Endometrial microvascular endothelial cells (primary cell): ENCODE results near the gene C20orf96. TPM values are rescaled to one million over a fixed set of nuclear protein-coding genes. Genes with fewer than 3 reads are reported as not detected.

Source experiments
- in situ Hi-C: cut with HindIII; loops from 2 replicates; pipeline ENCODE4 v1.10.0; 2017; ENCODE audit warnings: low sequenced_read_pairs, low pct_unique_long_range_greater_than_20kb; ENCODE audit errors: inconsistent ontology term
- total RNA-seq: library from RNA; depleted of rRNA; stranded (reverse); fragments of >200 nt; gene quantifications from one replicate; pipeline ENCODE4 v1.2.3, GENCODE V29; 2015; ENCODE audit errors: inconsistent ontology term

Gene C20orf96
- total RNA-seq, 1 donor from 2014 or later, result 3.8 TPM

DNA sequence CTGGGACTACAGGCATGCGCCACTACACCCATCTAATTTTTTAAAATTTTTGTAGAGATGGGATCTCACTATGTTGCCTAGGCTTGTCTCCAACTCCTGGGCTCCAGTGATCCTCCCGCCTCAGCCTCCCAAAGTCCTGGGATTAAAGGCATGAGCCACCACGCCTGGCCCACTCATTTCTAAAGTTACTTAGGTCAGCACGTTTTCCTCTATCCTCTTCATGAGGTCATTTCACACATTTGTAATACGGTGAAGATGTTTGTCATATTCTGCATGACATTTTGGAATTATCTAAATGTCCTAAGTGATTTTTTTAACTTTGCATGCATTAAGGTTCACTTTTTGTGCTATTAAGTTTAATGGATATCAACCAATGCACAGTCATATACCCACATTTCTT lies 22.9 kb upstream of the C20orf96 start:
- in situ Hi-C loops, result no loop called here

DNA sequence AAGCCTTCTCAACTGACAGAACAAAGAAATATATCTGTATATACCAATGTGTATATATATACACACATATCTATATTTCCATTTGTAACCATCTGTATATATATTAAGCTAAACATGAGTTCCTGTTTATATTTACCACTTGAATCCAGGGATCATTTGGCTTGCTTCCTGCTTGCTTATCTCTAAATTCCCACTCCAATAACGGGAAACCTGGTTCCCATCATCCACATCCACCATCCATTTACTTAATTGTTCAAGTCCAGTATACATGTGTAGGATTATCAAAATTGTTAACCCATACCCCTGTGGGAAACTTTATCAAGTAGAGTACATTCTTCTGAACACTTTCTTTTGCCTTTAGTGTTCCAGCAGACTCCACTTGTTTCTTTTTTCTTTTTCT lies 22.3 kb upstream of the C20orf96 start:
- in situ Hi-C loops, result no loop called here

DNA sequence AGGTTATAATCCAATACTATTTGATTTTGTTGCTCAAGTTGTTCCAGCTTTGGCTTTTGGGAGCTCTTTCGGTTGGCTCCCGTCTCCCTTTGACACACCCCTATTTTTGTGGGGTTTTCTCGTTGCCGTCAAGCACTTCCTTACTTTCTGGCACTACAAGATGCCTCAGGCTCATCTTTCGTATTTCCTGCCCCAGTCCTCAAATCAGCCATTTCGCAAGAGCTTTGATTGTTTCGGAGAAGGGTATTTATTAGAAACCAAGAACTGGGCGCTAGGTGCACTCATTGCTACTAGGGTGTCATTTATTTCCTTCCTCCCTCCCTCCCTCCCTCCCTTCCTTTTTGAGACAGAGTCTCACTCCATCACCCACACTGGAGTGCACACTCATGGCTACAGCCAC lies 21.5 kb upstream of the C20orf96 start:
- in situ Hi-C loops, result no loop called here

DNA sequence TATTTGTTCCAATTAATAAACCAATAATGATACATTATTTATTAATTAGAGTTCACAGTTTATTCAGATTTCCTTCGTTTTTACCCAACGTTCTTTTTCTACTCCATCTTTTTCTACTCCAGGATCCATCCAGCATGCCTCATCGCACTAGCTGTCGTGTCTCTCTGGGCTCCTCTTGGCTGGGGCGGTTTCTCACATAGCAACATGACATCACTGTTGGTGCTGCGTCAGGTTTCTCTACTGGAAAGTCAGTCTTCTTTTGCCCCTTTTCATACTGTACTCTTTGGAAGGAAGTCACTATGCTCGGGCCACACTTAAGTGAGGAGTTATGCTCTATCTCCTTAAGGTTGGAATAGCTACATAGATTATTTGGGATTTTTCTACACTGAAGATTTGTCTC lies 21.1 kb upstream of the C20orf96 start:
- in situ Hi-C loops, result no loop called here

DNA sequence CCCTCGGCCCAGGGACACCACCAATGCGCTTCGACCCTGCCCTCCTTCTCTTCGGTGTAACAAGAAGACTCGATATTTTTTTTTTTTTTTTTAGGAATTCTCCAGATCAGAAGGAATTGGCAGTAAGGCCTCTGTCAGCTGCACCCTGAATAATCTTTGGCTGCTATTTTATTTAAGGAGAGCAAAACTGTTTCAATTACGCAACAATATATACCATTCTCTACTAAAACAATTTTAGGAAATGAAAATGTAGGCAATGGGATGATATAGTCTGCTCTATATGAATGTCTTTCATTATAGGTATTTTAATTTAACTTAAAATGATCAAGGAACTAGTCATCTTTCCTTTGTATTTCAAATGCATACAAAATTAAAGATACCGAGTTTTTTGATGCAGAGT lies 20.1 kb upstream of the C20orf96 start:
- in situ Hi-C loops, result no loop called here

DNA sequence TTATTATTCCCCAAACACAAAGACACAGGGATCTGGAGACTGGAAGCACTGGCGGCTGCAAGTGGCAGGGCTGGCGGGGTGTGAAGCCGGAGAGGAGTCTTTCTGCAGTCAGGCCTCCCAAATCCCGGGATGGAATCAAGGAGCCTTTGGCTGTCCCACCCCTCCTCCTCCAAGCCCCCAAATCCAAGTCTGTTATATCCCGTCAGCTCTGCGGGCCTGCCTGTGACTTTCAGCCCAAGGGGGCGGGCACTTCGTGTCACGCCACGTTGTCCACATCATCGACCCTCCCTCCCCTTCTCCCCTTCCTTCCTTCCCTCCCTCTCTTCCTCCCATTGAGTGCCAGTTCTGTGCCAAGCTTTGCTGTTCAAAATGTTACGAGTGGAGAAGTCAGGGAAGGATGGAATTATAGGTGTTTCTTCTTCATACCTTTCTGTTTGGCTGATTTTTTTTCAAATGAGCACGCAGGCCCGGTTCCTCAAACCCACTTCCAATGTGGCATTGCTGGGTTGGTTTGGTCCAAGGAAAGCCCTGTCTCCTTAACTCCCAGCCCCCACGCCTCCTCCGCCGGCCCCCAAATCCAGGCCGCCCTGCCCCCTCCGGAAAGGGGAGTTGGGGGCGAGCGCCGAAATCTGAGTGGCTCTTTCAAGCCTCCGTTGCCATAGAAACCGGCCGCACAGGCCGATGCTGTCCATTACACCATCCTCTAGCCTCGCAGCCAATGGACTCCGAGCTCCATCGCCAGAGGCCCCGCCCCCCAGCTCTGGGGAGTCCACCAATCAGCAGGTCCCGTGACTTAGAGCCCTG lies 19.5 kb upstream of the C20orf96 start:
- in situ Hi-C loops, result no loop called here

DNA sequence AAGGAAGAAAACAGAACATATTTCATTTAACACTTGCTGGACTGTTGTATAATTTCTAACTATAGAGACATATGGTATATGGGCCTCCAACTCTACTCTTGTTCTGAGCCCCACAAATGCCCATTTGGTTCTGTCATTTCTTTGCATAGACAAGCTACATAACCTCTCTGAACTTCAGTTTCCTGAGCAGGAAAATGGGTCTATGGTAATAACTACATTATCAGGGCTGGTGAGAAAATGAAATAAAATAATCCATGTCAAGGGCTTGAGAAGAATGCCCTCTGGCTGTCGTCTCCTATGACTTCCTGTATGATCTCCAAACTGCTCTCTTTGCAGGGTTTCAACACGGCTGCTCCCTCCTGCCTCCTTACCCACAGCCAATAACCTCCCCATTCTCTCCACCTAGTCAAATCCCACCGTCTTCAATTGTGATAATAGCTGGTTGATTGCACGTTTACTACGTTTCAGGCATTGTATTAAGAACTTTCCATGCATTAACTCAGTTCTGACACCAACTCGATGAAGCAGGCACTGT lies 18.8 kb upstream of the C20orf96 start:
- in situ Hi-C loops, result no loop called here

DNA sequence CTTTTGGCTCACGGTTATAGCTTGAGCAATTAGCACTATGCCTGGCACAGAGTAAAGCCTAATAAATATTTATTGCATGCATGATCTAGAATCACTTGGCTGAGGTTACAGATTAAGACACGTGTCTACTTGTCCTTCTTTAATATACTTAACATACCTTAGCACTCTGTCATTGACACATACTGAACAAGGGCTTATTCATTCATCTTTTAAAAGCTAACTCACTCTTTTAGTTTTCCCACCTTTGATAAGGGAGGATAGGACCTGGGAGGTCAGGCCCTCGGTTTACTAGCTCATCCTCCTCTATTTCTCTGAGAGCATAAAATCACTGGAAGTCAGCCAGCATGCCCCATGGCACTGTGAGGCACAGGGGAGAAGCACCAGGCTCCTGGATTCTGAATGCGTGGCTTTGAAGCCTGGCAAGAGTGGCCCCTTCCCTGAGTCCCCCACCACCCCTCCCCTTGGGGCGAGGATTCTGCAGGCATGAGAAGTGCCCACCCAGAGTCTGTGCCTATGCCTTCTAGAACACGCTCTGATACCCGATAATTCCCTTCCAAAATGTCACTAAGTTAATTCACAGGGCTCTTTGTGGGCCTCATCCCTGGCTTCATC lies 18.0 kb upstream of the C20orf96 start:
- in situ Hi-C loops, result no loop called here

DNA sequence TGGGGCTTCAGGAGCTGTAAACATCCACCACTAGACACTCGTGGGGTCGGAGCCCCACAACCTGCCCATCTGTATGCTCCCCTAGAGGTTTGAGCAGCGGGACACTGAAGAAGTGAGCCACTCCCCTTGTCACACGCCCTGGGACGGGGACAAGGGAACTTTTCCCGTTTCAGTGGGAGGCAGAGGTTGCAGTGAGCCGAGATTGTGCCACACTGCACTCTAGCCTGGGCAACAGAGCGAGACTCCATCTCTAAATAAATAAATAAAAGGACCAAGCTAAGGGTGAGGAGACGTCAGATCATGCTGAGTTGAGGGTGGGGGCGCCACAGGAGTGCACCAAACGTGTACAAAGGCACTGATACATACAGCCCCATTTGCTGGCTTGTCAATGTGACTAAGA lies 15.2 kb upstream of the C20orf96 start:
- in situ Hi-C loops, result no loop called here

DNA sequence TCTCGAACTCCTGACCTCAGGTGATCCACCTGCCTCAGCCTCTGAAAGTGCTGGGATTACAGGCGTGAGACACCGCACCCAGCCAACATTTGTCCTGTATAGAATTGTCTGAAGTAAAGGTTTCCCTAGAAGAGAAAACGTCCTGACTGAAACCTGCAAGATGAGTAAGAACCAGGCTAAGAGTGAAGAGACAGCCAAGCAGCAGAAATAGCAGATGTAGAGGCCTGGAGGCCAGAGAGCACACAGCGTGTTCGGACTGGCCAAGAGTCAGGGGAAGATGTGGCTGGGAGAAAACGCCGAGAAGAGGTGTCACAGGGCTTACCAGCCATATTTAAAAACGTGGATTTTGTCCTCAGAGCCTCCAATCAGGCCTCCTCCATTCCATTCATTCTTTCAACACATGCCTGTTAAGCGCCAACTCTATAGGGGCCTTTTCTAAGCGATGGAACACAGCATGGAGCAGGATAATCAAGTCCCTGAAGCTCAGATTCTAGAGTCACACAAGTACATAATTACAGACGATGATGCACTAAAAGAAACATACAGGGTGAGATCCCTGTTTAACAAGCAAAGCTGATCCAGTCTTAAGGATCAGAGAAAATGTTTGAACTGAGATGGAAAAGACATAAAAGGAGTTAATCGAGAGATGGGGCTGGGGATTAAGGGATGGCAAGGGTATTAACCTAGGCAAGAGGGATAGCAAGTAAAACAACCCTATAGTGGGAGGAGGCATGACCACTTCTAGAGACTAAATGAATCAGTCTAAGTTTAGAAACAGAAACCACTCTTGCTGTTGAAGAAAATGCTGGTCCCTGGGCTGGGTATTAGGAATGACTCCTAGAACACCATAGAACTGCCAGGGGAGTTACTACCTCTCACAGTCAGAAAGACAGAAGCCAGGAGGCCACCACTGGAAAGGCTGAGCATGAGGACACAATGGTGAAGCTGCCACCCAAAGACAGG lies 11.6 kb upstream of the C20orf96 start:
- in situ Hi-C loops, result no loop called here

DNA sequence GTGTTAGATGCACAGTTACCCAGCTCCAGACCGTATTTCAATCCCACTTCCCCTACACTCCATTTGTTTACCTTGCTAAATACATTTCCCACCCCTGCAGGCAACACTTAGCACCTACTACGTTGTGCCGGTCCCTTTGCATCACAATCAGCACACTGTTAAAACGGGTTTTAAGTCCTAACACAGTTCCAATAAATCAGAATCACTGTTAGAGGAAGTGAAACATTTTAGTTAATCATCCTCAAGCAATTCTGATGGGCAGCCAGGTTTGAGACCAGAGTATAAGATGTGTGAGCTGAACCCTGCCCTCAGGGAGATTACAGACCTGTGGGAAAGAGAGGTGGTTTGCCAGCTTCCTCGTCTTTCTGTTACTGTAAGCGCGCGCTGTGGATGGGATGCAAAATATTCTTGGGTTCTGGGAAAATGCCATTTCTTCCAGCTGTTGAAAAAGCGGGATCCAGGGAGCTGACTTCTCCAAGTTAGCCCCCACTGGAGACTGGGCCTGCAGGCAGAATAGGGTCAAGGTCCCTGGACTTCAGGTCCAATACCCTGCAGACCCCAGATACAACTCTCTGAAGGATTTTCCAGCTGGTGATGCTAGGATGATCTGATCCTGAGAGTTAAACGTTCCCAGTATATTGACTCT lies 9.9 kb upstream of the C20orf96 start:
- in situ Hi-C loops, result no loop called here

DNA sequence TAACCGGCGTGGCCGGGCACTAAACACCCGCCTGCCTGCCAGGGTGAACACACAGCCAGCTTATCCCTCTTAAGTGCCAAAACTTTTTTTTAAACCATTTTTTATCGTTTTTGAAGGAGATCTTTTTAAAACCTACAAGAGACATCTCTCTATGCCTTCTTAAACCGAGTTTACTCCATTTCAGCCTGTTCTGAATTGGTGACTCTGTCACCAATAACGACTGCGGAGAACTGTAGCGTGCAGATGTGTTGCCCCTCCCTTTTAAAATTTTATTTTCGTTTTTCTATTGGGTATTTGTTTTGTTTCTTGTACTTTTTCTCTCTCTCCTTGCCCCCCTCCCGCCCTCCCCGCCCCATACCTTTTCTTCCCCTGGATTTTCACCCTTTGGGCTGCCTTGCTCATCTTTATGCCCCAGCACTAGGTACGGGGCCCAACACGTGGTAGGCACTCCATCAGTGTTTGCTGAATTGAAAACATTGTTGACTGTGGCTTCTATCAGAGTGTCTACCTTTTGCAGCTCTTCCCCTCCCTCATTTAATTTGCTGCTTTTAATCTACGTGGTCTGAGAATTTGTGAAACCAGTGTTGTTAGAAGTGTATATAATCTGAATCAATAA lies 8.3 kb upstream of the C20orf96 start:
- in situ Hi-C loops, result no loop called here

DNA sequence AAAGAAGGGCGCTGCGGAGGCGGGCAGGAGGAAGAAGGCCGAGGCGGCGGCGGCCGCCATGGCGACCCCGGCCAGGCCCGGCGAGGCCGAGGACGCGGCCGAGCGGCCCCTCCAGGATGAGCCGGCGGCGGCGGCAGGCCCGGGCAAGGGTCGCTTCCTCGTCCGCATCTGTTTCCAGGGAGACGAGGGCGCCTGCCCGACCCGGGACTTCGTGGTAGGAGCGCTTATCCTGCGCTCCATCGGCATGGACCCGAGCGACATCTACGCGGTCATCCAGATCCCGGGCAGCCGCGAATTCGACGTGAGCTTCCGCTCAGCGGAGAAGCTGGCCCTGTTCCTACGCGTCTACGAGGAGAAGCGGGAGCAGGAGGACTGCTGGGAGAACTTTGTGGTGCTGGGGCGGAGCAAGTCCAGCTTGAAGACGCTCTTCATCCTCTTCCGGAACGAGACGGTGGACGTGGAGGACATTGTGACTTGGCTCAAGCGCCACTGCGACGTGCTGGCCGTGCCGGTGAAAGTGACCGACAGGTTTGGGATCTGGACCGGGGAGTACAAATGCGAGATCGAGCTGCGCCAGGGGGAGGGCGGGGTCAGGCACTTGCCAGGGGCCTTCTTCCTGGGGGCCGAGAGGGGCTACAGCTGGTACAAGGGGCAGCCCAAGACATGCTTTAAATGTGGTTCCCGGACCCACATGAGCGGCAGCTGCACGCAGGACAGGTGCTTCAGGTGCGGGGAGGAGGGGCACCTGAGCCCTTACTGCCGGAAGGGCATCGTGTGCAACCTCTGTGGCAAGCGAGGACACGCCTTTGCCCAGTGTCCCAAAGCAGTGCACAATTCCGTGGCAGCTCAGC lies 7.6 kb upstream of the C20orf96 start:
- in situ Hi-C loops, result no loop called here

DNA sequence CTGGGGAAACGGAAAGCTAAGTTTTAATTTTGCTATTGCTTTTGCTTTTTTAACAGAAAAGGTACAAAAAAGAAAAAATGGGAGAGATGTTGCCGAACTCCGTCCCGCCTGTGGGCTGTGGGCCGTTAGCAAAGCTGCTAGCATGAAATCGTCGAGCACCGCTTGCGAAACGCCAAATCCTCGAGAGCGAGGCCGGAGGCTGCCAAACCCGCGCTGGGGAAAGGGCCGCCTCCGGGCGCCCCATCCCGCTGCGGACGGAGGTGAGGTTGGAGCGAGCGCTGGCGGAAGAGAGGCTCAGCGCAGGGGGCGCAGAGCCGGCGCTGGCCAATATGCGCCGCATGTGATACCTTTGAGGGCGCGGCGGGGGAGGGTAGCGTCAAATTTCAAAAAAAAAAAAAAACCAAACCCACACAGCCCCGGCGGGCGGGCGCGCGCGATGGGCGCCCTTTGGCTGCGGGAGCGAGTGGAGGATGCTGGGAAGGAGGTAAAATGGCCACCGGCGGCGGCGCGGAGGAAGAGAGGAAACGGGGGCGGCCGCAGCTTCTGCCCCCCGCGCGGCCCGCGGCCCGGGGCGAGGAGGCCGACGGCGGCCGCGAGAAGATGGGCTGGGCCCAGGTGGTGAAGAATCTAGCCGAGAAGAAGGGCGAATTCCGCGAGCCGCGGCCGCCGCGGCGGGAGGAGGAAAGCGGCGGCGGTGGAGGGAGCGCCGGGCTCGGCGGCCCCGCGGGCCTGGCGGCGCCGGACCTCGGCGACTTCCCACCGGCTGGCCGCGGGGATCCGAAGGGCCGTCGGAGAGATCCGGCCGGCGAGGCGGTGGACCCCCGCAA lies 6.8 kb upstream of the C20orf96 start, which contains the start of gene ZCCHC3:
TSS of gene ZCCHC3 (plus strand) at position 473 of the 827 bp plus-strand sequence. CDS start at position 490, 17 bp downstream.
- in situ Hi-C loops, result no loop called here

DNA sequence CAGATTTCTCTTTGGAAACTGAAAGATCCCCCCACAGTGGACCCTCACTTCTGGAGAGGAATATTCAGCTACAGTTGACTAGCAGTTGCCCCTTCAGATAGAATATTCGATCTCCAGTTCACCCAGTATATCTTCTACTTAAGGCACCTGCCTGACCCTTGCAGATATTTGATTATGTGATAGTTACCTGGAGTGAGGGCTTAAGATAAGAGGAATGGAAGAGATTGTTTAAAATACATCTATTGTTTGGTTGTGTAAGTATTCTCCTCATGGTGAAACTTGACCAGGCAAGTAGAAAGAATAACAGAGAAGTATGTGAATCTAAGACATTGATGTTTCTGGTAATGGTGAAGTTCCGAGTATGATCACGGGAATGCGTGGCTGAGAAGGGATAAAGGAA lies 5.3 kb upstream of the C20orf96 start:
- in situ Hi-C loops, result no loop called here

DNA sequence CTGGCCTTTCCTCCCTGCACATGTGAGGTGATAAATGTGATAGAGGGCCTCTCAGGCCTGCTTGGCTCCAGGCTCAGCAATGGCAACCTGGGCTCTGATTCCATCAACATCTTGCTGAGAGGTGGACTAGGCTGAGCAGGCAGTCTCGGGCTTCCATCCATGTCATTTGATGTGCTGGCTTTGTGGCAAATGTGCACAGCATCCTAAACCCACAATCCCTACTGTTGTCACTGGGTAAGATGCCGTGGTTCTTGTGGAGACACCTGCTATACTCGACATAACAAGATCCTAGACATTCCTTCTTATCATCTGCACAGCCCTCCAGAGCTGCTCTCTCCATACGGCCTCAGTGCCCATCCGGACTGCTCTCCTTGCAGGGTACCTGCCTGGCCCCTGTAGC lies 4.1 kb upstream of the C20orf96 start:
- in situ Hi-C loops, result no loop called here

DNA sequence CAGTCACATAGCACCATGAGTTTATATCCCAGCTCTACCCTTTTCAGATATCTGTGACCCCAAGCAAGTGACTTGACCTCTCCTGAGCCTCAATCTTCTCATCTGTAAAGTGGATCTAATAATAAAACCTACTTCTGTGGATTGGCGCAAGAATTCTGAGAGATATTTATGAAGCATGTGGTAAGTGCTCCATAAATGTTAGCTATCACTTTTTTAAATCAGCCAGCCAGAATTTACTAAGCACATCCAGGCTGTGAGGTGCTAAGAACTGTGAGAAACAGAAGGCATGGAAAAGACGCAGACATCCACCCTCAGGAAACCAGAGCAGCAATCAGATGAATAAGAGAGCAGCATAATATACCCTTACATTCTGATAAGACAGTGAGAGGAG lies 862 bp downstream of the C20orf96 start:
- in situ Hi-C loops, result no loop called here
